ENCODE measurements around the gene TCEA2.
A peak's percentile ranks its signal among the peaks of the same experiment; 100 is the strongest.

TCEA2 gene

GRCh38 chr20:64035933-64036345 lies 27.1 kb upstream of the TCEA2 start, which contains the start of gene C20orf204:
TSS of gene C20orf204 (plus strand) at chr20:64036182. CDS start at chr20:64036324, 142 bp downstream.
- DNase-seq (ENCODE audit: low spot score), result no peak

GRCh38 chr20:64036346-64037198 lies 26.4 kb upstream of the TCEA2 start:
- DNase-seq (ENCODE audit: low spot score), result no peak

- no peak for DNase-seq (ENCODE audit: low spot score)
Observed at GRCh38 chr20:64037199-64037497, 25.9 kb upstream of the TCEA2 start.

- no peak for DNase-seq (ENCODE audit: low spot score)
Observed at GRCh38 chr20:64037498-64038213, 25.3 kb upstream of the TCEA2 start.

- no peak for DNase-seq (ENCODE audit: low spot score)
Observed at GRCh38 chr20:64038224-64038564, 24.8 kb upstream of the TCEA2 start.

- DNase-seq (ENCODE audit: low spot score), result peak; percentile 79
Observed at GRCh38 chr20:64038565-64039292, 24.3 kb upstream of the TCEA2 start.

- DNase-seq (ENCODE audit: low spot score), result no peak
Observed at GRCh38 chr20:64039293-64040160, 23.5 kb upstream of the TCEA2 start.

GRCh38 chr20:64040231-64041039 lies 22.6 kb upstream of the TCEA2 start:
- DNase-seq (ENCODE audit: low spot score), result no peak

GRCh38 chr20:64041040-64041780 lies 21.8 kb upstream of the TCEA2 start:
- DNase-seq (ENCODE audit: low spot score), result no peak

GRCh38 chr20:64041781-64042053 lies 21.3 kb upstream of the TCEA2 start:
- DNase-seq (ENCODE audit: low spot score), result no peak

GRCh38 chr20:64042054-64042781 lies 20.8 kb upstream of the TCEA2 start:
- DNase-seq (ENCODE audit: low spot score), result no peak

GRCh38 chr20:64043768-64044167 lies 19.2 kb upstream of the TCEA2 start:
- no peak for DNase-seq (ENCODE audit: low spot score)

GRCh38 chr20:64044484-64045247 lies 18.3 kb upstream of the TCEA2 start:
- peak; percentile 54 for DNase-seq (ENCODE audit: low spot score)

GRCh38 chr20:64045346-64046011 lies 17.5 kb upstream of the TCEA2 start:
- no peak for DNase-seq (ENCODE audit: low spot score)

GRCh38 chr20:64047046-64047389 lies 16.0 kb upstream of the TCEA2 start:
- no peak for DNase-seq (ENCODE audit: low spot score)

GRCh38 chr20:64047968-64048401 lies 15.0 kb upstream of the TCEA2 start:
- no peak for DNase-seq (ENCODE audit: low spot score)

GRCh38 chr20:64048402-64049044 lies 14.5 kb upstream of the TCEA2 start:
- DNase-seq (ENCODE audit: low spot score), result no peak
